Activated gamma-delta T cell treated with Interleukin-2 at 50 U/mL for 16 hours (primary cell): ENCODE data around the gene PYDC1.
"Not testable (repeated sequence)": the region's sequence is repeated elsewhere in the genome, so short reads cannot be mapped to it uniquely, and the experiment has no call there.

Experiments used
- DNase-seq: peaks from one replicate; pipeline ENCODE4 v3.0.0-alpha.2; 2020

PYDC1 gene

DNA sequence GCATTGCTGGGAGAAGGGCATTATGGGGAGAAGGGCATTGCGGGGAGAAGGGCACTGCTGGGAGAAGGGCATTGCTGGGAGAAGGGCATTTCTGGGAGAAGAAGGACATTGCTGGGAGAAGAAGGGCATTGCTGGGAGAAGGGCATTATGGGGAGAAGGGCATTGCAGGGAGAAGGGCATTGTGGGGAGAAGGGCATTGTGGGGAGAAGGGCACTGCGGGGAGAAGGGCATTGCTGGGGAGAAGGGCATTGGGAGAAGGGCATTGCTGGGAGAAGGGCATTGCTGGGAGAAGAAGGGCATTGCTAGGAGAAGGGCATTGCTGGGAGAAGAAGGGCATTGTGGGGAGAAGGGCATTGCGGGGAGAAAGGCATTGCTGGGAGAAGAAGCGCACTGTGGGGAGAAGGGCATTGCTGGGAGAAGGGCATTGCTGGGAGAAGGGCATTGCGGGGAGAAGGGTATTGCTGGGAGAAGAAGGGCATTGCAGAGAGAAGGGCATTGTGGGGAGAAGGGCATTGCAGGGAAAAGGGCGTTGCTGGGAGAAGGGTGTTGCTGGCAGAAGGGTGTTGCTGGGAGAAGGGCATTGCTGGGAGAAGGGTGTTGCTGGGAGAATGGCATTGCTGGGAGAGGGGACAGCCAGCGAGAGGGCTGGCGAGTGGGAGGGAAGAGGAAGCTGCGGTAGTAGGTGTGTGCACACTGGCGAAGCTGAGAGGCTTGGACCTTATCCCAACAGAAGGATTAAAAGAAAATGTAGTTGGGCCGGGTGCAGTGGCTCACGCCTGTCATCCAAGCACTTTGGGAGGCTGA lies 4.6 kb upstream of the PYDC1 start:
- DNase-seq = no peak

DNA sequence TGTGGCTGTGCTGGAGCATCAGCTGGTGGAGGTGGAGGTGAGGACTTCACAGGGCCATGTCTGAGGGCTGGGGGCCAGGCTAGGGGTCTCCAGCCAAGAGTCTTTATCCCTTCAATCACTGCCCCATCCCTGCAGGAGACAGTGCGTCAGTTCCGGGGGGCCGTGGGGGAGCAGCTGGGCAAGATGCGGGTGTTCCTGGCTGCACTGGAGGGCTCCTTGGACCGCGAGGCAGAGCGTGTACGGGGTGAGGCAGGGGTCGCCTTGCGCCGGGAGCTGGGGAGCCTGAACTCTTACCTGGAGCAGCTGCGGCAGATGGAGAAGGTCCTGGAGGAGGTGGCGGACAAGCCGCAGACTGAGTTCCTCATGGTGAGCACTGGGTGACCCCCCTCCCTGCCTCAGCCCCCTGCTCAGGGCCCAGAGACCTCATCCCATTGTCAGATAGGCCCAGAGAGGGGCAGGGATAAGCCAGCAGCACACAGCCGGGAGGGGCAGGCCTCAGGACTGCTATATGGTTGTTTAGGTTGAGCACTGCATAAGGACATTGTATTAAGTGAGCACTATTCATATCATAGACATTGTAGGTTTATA lies 2.3 kb upstream of the PYDC1 start:
- no peak for DNase-seq

DNA sequence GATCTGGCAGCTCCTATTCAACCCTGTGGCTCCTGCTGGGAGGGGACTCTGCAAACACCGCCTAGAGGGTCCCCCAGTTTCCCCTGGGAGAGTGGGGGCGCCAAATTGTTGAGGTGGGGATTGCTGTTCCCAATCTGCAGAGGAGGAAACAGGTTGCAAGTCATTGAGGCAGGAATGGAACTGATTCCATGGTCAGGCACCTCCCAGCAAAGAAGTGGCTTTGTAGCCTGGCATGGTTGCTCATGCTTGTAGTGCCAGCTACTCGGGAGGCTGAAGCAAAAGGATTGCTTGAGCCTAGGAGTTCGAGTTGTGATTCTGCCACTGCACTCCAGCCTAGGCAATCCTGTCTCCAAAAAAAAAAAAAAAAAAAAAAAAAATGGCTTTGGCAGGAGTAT lies 198 bp upstream of the PYDC1 start:
- DNase-seq = no peak

DNA sequence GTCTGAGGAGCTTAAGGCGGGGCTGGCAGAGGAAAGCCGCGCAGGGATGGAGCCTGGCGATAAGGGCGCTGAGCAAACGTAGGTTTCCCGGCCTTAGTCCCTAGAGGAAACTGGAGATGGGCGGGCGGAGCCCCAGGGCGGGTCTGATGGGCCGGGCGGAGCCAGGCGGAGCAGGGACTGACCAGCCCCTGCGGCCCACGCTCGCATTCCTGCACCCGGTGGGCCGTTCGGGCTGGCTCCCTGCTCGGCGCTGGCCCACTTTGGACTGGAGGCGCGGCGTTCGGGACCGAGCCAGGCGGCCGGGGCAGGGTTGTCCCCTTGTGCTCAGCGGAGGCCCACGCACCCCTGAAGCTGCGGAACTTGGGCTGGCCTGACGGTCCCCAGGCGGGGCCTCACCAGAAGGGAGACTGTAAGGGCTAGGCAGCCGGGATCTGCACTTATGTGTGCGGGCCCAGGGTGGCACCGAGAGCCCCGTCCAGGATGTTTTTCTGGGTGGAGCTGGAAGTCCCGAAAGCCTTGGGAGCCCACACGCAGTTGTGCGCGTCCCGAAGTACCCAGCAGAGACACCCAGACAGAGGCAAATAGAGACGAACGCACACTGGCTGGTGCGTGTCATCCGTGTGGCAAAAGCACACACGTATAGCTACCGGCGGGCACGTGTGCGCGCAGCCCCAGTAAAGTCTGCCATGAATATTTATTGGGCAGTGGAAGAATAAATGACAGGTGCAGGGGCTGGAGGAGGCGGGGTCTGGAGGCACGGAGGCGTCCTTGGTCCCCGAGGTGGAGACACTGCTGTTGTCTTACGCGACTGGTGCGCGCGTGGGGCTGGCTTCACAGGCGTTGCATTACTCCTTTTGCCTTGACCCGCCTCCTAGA lies 1.4 kb downstream of the PYDC1 start:
- DNase-seq = peak; percentile 12

DNA sequence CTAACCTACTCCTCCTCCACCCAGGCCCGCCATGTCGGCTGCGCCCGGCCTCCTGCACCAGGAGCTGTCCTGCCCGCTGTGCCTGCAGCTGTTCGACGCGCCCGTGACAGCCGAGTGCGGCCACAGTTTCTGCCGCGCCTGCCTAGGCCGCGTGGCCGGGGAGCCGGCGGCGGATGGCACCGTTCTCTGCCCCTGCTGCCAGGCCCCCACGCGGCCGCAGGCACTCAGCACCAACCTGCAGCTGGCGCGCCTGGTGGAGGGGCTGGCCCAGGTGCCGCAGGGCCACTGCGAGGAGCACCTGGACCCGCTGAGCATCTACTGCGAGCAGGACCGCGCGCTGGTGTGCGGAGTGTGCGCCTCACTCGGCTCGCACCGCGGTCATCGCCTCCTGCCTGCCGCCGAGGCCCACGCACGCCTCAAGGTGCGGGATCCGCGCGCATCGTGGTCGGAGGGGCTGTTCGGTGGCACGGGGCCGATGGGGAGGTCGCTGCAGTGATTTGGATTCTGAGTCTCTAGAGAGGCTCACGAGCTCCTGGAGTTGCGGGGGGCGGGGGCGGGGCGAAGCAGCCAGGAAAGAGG lies 2.1 kb downstream of the PYDC1 start:
- DNase-seq = no peak

DNA sequence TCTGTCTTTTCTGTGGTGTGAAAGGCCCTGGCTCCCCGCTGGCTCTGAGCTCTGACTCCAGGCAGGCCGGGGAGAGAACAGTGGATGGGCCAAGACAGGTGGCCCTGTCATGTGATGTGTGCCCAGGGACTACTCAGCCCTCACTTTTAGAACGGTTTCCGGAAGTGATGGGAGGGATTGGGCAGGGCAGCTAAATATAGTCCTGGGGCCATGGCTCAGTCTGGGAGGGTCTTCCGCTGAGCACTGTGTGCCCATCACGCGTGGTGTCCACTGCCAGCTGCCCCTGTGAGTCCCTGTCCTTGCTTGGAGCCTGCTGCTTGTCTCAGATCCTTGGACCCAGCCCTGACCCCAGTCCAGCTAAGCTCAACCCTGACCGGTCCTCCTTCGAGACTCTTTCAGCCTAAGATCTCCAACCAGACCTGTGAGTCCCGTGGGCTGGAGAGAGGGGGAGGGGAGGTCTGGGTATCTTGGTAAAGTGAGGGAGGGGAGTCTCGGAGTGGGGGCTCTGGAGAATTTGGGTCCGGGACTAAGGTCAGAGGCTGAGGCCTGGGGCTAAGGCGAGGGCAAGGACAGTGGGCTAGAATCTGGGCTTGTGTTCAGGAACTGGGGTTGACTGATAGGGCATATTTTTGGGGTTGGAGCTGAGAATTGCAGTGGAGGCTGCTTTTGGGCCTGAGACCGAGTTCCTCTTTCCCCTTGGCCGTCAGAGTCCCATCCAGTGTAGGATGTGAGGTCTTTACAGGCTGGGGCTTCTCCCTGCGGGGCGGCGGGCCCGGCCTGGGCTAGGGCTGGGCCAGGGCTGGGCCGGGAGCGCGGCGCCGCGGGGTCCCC lies 2.8 kb downstream of the PYDC1 start, which contains the start of gene TRIM72:
TRIM72 (plus strand) TSS at position 243 of the 831 bp plus-strand sequence. CDS start 620 bp downstream, outside the sequence.
- DNase-seq = no peak

DNA sequence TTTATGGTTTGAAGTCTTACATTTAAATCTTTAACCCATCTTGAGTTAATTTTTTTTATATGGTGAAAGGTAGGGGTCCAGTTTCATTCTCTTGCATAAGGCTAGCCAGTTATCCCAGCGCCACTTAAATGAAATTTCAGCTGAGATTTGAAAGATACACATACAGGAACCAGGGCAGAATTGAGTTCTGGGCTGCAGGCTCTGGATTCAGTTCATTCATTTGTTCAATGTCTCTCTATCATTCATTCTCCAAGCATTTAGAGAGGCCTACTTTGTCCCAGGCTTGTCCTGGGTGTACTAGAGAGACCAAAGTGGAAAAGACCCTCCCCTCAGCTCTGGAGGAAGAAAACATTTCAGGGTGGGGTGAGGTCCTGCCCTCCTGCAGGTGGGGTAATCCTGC lies 3.6 kb downstream of the PYDC1 start:
- DNase-seq = no peak

DNA sequence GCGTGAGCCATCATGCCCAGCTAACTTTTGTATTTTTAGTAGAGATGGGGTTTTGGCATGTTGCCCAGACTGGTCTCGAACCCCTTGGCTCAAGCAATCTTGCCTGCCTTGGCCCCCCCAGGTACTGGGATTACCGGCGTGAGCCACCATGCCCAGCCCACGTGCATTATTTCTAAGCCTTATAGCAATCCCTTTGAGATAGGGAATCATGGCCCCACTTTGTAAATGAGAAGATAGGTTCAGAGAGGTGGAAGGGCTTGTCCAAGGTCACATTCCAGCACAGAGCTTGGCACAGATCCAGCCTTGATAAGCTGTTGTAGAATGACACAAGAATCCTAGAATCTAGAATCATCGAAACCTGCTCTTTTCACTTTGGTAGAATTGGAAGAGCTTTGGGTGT lies 10.2 kb downstream of the PYDC1 start:
- no peak for DNase-seq

DNA sequence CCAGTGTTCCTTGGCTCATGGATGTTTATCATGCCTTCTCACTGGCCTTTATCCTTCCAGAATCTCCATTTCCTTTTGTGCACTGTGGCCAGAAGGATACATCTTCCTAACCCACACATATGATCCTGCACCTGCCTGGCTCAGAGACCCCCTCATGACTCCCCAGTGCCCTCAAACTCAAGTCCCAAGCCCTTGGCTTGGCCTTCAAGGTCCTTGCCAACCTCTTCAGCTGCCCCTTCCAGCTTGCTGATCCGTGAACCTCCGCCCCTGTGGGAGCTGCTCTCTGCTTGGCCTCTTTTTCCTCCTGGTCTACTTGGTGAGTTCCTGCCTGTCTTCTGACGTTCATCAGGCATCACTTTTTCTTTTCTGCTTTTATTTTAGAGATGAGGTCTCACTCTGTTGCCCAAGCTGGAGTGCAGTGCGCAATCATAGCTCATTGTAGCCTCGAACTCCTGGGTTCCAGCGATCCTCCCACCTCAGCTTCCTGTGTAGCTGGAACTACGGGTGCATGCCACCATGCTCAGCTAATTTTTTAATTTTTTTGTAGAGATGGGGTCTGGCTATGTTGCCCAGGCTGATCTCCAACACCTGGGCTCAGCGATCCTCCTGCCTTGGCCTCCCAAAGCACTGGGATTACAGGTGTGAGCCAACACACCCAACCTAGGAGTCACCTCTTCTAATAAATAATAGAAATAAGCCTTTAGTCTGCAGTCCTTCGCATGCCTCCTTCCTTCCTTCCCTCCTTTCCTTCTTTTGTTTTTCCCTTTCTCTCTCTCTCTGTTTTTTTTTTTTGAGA lies 11.9 kb downstream of the PYDC1 start:
- no peak for DNase-seq

DNA sequence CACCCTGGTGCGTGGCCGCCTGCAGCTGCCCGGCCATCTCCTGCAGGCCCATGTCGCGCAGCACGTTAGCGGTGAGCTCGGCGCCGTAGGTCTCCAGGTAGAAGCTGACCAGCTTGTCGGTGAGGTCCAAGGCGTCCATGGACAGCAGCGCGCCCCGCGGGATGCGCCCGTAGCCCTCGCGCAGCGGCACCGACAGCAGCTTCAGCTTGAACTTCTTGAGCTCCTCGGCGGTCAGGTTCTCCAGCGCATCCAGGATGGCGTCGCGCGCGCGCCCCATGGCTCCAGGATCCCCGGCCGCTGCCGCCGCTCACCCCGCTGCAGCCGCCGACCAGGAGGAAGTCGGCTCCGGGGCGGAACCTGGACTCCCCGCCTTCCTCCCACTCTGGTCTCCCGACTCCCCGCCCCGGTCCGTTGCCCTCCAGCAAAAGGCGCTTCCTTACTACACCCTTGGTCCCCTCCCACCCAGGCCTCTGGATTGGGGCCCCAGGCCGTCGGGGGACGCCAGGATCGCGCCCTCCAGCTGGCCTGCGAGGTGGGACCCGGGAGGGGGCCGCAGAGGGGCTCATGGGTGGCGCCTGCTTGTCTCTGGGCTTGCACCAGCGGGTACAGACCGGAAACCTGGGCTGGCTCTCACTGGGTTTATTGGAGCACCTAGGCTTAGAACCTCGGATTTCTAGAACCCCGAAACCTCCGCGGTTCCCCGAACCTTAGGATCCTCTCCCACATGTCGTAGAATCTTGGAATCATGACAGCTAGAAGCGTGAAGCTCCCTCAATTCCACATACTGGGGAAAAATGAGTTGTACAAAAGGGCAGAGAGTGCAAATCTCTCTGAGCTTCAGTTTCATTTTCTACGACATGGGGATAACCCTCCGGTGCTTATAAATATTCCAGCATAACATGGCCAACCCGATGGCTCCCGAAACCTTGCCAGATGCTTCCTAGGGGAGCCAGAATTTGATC lies 14.2 kb downstream of the PYDC1 start, which contains the start of gene PYCARD:
PYCARD (minus strand) TSS at position 347 of the 962 bp plus-strand sequence; CDS start at position 277, 70 bp downstream.
- no peak for DNase-seq

DNA sequence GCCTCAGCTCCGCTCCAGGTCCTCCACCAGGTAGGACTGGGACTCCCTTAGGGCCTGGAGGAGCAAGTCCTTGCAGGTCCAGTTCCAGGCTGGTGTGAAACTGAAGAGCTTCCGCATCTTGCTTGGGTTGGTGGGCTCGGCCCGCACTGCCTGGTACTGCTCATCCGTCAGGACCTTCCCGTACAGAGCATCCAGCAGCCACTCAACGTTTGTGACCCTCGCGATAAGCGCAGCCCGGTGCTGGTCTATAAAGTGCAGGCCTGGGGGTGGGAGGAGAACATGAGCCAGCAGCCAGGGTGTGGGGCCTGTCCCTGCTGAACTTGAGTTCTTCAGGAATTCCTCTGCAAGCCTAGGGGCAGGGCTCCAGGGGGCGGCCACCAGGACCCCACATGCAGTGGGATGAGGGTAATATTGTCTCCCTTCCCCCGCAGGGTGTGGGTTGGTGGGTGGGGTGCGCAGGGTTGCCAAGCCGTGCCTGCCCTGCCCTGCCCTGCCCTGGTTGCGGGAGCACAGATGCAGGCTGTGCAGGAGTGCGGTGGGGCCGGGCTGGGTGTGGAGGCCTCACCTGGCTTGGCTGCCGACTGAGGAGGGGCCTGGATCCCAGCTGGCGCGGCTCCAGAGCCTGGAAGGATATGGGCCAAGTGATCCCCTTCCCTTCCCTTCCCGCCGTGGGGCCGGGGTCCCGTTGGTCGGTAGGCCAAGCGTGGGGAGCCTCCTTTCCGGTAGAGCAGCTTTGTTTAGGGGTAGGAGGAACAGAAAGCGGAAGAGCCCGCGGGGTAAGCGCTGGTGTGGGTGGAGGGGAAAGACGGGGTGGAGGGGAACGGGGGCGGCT lies 15.1 kb downstream of the PYDC1 start:
- peak; percentile 35 for DNase-seq

DNA sequence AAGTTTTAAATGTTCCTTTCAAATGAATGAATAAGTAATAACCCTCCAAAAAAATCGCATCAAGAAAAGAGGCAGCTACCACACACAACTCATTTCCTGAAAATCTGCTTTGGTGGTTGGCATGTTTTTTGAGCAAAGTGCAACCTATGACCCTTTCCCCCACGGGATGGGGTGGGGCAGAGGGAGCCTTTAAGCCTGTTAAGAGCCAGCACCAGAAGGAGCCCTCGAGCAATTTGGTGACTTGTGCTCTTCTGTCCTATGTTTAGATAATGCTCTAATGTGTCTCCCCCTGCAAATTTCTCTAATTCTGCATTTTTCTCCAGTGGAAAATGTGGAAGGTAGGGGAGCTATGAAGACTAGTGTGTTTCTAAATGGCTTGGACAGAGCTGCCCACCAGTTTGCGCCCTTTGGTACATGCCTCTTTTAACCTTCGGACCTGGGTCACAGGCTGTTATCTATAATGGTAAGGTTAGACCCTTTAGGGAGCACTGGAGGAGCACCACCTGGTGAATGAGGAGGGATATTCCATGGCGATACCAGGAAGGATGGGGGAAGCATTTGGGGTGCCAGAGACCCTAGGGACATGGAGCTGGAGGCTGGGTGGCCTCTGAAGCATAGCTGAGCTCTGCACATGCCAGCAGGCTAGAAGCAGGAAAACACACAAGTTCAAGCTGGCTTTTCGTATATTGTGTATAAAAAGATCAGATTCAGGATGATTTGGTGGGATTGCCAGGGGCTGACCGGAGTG lies 15.9 kb downstream of the PYDC1 start:
- DNase-seq = peak; percentile 49

DNA sequence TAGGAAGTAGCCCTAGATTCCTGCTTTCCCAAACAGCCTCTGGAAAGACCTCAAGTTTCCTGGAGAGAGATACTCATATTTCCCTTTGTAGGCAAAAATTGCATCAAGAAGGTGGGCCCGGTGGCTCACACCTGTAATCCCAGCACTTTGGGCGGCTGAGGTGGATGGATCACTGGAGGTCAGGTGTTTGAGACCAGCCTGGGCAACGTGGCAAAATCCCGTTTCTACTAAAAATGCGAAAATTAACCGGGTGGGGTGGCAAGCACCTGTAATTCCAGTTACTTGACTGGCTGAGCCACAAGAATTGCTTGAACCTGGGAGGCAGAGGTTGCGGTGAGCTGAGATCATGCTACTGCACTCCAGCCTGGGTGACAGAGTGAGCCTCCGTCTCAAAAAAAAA lies 16.8 kb downstream of the PYDC1 start:
- not testable (repeated sequence) for DNase-seq

DNA sequence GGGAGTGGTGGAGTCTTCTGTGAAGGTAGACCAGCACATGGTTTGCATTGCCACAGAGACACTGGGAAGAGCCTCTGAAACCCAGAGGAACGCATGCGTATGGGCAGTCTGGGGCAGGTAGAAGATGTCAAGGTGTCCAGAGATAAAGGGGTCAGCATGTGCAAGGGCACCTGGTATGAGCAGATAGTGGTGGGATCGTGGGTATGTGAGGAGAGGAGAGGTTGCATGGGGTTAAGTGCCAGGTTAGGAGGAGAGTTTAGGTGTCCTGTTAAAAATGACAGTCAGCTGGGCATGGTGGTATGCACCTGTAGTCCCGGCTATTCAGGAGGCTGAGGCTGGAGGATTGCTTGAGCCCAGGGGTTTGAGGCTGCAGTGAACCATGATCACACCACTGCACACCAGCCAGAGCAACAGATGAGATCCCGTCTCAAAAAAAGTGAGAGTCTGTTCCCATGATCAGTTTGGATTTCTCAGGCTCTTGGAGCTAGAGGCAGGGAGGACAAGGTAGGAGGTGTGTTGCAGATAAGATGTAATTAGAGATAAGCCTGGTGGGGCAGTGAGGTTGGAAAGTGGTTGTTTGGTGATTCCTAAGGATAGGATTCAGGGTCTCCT lies 17.4 kb downstream of the PYDC1 start:
- no peak for DNase-seq

DNA sequence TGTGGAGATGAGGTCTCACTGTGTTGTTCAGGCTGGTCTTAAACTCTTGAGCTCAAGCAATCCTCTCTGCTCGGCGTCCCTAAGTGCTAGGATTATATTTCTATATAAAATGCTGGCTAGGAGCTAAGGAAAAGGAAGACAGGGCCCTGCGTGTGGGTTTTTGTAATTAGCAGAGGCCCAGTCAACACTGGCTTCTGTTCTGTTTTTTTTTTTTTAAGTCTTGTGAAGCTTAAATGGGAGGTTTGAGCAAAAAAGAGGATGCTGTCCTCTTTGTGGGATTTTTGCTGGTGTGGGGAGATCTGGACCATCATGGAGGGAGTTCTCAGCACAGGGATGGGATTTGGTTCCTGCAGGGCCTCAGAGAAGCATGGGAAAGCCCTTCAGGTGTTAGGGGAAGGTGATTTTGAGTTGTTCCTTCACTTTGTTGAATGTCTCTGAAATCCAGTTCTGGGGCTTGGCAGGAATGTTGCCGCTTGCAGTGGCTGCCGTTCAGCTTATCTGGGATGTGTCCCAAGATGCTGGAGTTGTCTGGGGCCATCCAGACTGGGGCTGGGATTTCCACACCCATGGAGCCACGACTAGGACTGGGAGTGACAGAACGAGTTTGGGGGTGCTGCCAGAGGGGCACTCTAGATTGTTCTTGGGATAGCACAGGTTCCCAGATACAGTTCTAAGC lies 18.6 kb downstream of the PYDC1 start:
- no peak for DNase-seq

DNA sequence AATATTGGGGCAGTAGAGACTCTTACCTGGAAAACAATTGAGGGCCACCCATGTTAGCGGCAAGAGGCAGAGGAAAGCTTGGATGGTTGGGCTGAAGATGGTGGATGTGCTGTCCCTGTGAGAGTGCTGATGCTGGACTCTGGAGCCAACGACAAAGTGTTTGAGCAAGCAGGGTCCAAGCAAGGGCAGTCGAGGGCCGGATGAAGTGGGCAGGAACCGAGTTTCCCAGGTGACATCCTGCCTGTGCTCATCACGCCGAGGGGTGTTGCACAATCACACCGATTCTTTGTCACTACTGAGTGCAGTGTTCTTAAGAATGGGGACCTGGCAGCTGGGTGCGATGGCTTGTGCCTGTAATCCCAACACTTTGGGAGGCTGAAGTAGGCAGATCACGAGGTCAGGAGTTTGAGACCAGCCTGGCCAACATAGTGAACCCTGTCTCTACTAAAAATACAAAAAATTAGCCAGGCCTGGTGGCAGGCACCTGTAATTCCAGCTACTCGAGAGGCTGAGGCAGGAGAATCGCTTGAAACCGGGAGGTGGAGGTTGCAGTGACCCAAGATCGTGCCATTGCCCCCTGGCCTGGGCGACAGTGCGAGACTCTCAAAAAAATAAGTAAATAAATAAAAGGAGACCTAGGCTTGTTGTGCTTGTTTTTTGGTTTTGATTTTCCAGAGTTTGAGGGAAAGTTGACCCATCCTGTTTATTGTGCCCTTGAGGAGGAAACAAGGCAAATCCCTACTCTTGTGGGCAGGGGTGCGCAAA lies 20.4 kb downstream of the PYDC1 start:
- no peak for DNase-seq
